ENCODE results near the gene LRFN2.

The LRFN2 gene

DNA sequence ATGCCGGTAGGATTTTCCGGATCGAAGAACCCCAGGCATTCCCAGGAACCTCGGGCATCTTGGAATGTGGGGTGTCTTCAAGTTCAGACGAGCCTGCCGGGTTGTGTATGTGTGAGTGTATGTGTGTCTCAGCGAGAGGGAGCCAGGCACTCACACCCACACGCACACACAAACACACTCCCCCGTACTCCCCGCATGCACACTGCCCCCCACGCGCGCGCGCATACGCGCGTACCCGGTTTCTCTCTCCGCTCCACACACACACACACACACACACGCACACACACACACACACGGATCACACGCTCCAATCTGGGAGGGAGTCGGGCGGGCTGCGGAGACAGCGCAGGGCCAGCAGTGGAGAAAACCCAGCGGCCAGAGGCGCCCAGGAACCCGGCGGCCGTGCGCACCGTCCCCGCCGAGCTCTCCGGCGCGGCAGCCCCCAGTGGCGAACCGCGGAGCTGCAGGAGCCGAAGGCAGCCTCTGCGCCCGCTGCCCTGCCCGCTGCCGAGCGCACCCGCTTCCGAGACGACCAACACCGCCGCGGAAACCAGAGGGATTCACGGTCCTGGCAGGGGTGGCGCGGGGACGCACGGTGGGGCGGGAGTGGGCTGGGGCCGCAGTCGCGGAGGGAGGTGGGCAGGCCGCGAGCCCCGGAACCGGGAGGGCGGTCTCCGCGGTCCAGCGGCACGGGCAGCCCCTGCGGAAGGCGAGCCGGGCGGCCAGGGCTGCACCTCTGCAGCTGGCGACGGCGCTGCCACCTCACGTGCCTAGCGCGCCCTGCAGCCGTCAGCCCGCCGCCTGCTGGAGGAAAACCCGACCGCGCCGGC, at the start of gene LRFN2:
Gene LRFN2, minus strand, starts transcription at position 125 of the 830 bp plus-strand sequence.
- H3K9me3 ChIP-seq (ENCODE audit: control insufficient read depth, insufficient read depth, low read length), result no peaks in the 10 kb centered on the region
- peak within 1 kb of the TSS; percentile 59; the same call in 1 of the 2 replicates for H3K4me3 ChIP-seq (ENCODE audit: low read length)
- H3K4me1 ChIP-seq (ENCODE audit: control insufficient read depth, insufficient read depth, low read length), result peaks cover 10% of the 10 kb centered on the region
- H3K27me3 ChIP-seq (ENCODE audit: control insufficient read depth, insufficient read depth, low read length), result peaks cover 6% of the 10 kb centered on the region; the same call in 1 of the 2 replicates
- H3K27ac ChIP-seq (ENCODE audit: low read length), result no peak within 1 kb of the TSS
- no peaks in the 10 kb centered on the region for H3K36me3 ChIP-seq (ENCODE audit: control insufficient read depth, insufficient read depth, low read length)
- no peak for DNase-seq (ENCODE audit: low read depth, low spot score)
- no CpG with 5 or more reads among the region's 89 CpGs for WGBS (ENCODE audit: insufficient coverage, insufficient read length)

DNA sequence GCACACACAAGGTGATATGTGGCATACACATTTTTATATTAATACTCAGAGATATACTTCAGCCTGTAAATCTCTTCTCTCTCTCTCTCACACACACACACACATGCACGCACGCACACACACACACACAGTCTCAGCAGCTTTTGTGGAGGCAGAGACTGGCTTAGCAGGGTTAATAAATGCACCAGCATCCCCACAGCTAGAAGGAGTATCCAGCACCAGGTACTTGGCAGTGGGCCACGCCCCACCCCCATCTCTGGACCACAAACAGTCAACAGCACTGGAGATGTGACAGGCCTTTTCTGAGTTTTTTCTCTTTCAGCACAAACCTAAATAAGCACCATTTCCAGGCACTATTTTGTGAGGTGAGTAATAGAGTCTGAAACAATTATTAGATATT, 47.3 kb upstream of the LRFN2 start:
- Histone ChIP-seq H3K27ac (ENCODE audit: low read length) (no peak overlapping the region), H3K9me3 (ENCODE audit: control insufficient read depth, insufficient read depth, low read length) (no peaks in the 10 kb centered on the region), H3K36me3 (ENCODE audit: control insufficient read depth, insufficient read depth, low read length) (no peaks in the 10 kb centered on the region), H3K27me3 (ENCODE audit: control insufficient read depth, insufficient read depth, low read length) (no peaks in the 10 kb centered on the region), H3K4me1 (ENCODE audit: control insufficient read depth, insufficient read depth, low read length) (no peaks in the 10 kb centered on the region), H3K4me3 (ENCODE audit: low read length) (no peak overlapping the region)
- no peak for DNase-seq (ENCODE audit: low read depth, low spot score)
- WGBS (ENCODE audit: insufficient coverage, insufficient read length), result no CpG with 5 or more reads among the region's 3 CpGs

DNA sequence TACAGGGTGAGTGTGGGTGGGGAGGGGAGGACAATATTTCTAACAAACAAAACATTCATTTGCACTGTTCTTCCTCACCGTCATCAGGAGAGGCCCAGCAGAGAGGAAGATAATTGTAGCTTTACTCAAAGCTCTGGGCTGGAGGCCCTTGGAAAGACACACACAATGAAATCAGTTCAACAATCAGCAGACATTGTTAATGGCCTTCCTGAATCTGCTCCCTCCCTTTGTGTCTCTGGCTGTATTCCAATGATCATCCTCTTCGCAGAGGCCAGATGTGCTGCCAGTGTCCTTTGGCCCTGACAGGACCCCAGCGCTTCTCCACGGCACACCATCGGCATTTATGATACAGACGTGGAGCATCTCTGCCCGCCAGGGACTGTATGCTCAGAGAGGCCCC, 44.6 kb upstream of the LRFN2 start:
- DNase-seq (ENCODE audit: low read depth, low spot score), result no peak
- Histone ChIP-seq H3K36me3 (ENCODE audit: control insufficient read depth, insufficient read depth, low read length) (no peaks in the 10 kb centered on the region), H3K27me3 (ENCODE audit: control insufficient read depth, insufficient read depth, low read length) (no peaks in the 10 kb centered on the region), H3K4me1 (ENCODE audit: control insufficient read depth, insufficient read depth, low read length) (no peaks in the 10 kb centered on the region), H3K27ac (ENCODE audit: low read length) (no peak overlapping the region), H3K4me3 (ENCODE audit: low read length) (no peak overlapping the region), H3K9me3 (ENCODE audit: control insufficient read depth, insufficient read depth, low read length) (no peaks in the 10 kb centered on the region)
- WGBS (ENCODE audit: insufficient coverage, insufficient read length), result no CpG with 5 or more reads among the region's 7 CpGs

DNA sequence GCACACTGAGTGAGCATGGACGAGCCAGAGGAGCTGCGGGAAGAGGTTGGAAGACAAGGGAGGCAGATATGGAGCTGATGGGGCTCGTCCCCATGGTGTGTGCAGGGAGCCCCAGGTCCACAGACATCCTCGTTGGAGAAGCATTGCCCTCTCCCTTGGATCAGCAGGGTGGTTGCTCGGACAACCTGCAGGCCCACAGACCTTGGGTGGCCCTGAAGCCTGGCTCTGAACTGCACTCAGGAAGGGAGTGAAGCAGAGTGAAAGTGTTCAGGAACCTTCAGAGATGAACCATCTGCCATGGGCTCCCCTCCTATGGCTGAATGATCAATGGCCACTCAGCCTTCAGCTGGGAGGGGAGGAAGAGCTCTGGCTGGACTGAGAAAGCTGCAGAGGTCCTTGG, 43.3 kb upstream of the LRFN2 start:
- no peak overlapping the region for H3K4me3 ChIP-seq (ENCODE audit: low read length)
- WGBS (ENCODE audit: insufficient coverage, insufficient read length), result no CpG with 5 or more reads among the region's 5 CpGs

DNA sequence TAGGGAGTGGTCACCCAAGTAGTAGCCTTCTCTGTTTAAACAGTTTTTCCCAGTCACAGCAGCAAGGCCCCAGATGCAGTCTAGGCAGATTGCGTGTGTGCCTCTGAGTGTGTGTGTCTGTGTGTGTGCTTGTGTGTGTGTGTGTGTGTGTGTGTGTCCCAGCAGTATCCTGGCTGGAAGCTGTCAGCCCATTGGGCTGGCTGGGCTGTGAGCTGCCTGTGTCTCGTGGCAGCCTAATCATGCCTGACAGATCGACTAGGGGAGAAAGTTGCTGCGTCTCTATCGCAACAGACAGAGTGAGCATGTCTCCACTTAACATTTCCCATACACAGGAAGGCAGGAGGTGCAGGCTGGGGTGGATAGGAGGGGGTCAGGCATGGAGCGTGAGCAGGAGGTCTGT, 42.9 kb upstream of the LRFN2 start:
- no peak overlapping the region for H3K27ac ChIP-seq (ENCODE audit: low read length)
- H3K9me3 ChIP-seq (ENCODE audit: control insufficient read depth, insufficient read depth, low read length), result no peaks in the 10 kb centered on the region
- no peak overlapping the region for H3K4me3 ChIP-seq (ENCODE audit: low read length)
- no peaks in the 10 kb centered on the region for H3K4me1 ChIP-seq (ENCODE audit: control insufficient read depth, insufficient read depth, low read length)
- WGBS (ENCODE audit: insufficient coverage, insufficient read length), result no CpG with 5 or more reads among the region's 6 CpGs
- H3K27me3 ChIP-seq (ENCODE audit: control insufficient read depth, insufficient read depth, low read length), result no peaks in the 10 kb centered on the region
- DNase-seq (ENCODE audit: low read depth, low spot score), result no peak
- no peaks in the 10 kb centered on the region for H3K36me3 ChIP-seq (ENCODE audit: control insufficient read depth, insufficient read depth, low read length)

More for the DNA sequence above, 43.3 kb upstream of the LRFN2 start:
- Histone ChIP-seq H3K36me3 (ENCODE audit: control insufficient read depth, insufficient read depth, low read length) (no peaks in the 10 kb centered on the region), H3K27me3 (ENCODE audit: control insufficient read depth, insufficient read depth, low read length) (no peaks in the 10 kb centered on the region), H3K9me3 (ENCODE audit: control insufficient read depth, insufficient read depth, low read length) (no peaks in the 10 kb centered on the region), H3K27ac (ENCODE audit: low read length) (no peak overlapping the region), H3K4me1 (ENCODE audit: control insufficient read depth, insufficient read depth, low read length) (no peaks in the 10 kb centered on the region)
- no peak for DNase-seq (ENCODE audit: low read depth, low spot score)

DNA sequence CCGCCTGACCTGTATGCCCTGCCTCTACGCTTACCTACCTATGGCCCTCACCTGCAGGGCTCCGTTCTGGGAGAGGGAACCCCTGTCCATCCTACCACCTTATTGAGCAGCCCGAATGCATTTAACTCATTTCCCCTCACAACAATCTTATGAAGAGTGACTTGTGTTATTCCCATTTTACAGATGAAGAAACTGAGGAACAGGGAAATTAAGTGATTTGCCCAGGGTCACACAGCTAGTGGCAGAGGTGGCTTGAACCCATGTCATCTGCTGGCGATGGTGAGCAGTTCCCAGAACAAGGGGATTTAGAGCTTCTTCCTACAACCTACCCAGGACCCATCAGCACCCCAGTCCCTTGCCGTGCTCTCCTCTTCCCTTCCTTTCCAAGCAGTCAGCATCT, 42.3 kb upstream of the LRFN2 start:
- no peak for DNase-seq (ENCODE audit: low read depth, low spot score)
- no CpG with 5 or more reads among the region's 6 CpGs for WGBS (ENCODE audit: insufficient coverage, insufficient read length)
- Histone ChIP-seq H3K36me3 (ENCODE audit: control insufficient read depth, insufficient read depth, low read length) (no peaks in the 10 kb centered on the region), H3K27ac (ENCODE audit: low read length) (no peak overlapping the region), H3K4me1 (ENCODE audit: control insufficient read depth, insufficient read depth, low read length) (no peaks in the 10 kb centered on the region), H3K27me3 (ENCODE audit: control insufficient read depth, insufficient read depth, low read length) (no peaks in the 10 kb centered on the region), H3K4me3 (ENCODE audit: low read length) (no peak overlapping the region), H3K9me3 (ENCODE audit: control insufficient read depth, insufficient read depth, low read length) (no peaks in the 10 kb centered on the region)

DNA sequence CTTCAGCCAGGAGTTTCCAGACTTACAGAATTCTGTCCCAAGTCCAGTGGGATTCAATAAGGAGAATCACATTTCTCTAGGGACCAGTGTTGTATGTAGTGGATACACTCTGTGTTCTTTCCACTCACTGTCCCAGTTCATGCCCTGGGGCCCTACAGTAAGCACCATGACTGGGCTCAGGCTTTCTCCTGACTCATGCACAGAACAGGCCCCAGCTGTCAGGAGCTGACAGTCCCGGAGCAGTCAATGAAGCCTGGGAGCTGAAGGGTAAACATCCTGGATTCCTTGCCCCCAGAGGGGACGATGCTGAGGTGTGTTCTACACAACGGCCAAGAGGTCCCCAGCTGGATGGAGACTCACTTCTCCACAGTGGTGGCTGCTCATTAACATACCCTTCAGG, 40.2 kb upstream of the LRFN2 start:
- Histone ChIP-seq H3K27me3 (ENCODE audit: control insufficient read depth, insufficient read depth, low read length) (no peaks in the 10 kb centered on the region), H3K4me3 (ENCODE audit: low read length) (no peak overlapping the region), H3K9me3 (ENCODE audit: control insufficient read depth, insufficient read depth, low read length) (no peaks in the 10 kb centered on the region), H3K27ac (ENCODE audit: low read length) (no peak overlapping the region), H3K4me1 (ENCODE audit: control insufficient read depth, insufficient read depth, low read length) (no peaks in the 10 kb centered on the region), H3K36me3 (ENCODE audit: control insufficient read depth, insufficient read depth, low read length) (no peaks in the 10 kb centered on the region)
- WGBS (ENCODE audit: insufficient coverage, insufficient read length), result no CpG with 5 or more reads among the region's 3 CpGs
- no peak for DNase-seq (ENCODE audit: low read depth, low spot score)

DNA sequence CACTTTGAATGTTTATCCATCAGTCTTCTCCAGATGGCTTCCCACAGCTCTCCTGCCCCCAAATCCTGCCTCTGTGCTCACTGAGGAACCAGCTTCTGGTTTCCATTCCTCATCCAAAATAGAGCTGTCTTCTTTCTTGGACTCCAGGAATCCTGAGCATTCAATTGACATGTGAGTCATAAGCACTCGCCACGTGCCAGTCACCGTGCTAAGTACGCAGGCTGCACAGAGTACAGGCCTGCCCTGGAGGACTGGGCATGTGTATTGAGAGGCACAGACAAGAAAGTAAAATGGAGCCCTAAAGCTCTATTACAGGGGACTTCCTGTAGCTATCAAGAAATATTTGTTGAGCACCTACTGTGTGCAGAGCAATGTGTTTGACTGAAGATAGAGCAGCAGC, 39.7 kb upstream of the LRFN2 start:
- H3K27me3 ChIP-seq (ENCODE audit: control insufficient read depth, insufficient read depth, low read length), result no peaks in the 10 kb centered on the region
- H3K36me3 ChIP-seq (ENCODE audit: control insufficient read depth, insufficient read depth, low read length), result no peaks in the 10 kb centered on the region
- H3K4me3 ChIP-seq (ENCODE audit: low read length), result no peak overlapping the region
- H3K9me3 ChIP-seq (ENCODE audit: control insufficient read depth, insufficient read depth, low read length), result no peaks in the 10 kb centered on the region
- WGBS (ENCODE audit: insufficient coverage, insufficient read length), result no CpG with 5 or more reads among the region's 4 CpGs
- H3K27ac ChIP-seq (ENCODE audit: low read length), result no peak overlapping the region
- no peaks in the 10 kb centered on the region for H3K4me1 ChIP-seq (ENCODE audit: control insufficient read depth, insufficient read depth, low read length)
- DNase-seq (ENCODE audit: low read depth, low spot score), result no peak

DNA sequence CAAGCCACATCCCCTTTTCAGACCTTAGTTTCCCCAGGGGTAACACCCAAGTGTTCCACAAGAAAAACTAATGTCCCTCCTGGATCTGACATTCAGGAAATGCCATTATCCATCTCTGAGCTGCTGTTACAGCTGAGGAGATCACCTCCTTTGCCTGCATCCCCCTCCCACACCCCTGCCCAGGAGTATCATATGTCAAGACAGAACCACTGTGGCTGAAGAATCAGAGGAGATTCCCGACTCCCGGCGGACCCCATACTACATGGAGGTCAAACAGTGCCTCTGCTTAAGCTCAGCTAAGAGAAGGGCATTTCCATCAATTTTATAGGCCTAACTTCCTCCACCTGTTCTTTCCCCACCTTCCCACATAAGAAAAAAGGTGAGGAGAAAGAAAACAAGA, 36.8 kb upstream of the LRFN2 start:
- no peaks in the 10 kb centered on the region for H3K9me3 ChIP-seq (ENCODE audit: control insufficient read depth, insufficient read depth, low read length)
- no peak for DNase-seq (ENCODE audit: low read depth, low spot score)
- no peaks in the 10 kb centered on the region for H3K27me3 ChIP-seq (ENCODE audit: control insufficient read depth, insufficient read depth, low read length)
- H3K27ac ChIP-seq (ENCODE audit: low read length), result no peak overlapping the region
- no CpG with 5 or more reads among the region's 3 CpGs for WGBS (ENCODE audit: insufficient coverage, insufficient read length)
- H3K4me3 ChIP-seq (ENCODE audit: low read length), result no peak overlapping the region
- no peaks in the 10 kb centered on the region for H3K4me1 ChIP-seq (ENCODE audit: control insufficient read depth, insufficient read depth, low read length)
- no peaks in the 10 kb centered on the region for H3K36me3 ChIP-seq (ENCODE audit: control insufficient read depth, insufficient read depth, low read length)

DNA sequence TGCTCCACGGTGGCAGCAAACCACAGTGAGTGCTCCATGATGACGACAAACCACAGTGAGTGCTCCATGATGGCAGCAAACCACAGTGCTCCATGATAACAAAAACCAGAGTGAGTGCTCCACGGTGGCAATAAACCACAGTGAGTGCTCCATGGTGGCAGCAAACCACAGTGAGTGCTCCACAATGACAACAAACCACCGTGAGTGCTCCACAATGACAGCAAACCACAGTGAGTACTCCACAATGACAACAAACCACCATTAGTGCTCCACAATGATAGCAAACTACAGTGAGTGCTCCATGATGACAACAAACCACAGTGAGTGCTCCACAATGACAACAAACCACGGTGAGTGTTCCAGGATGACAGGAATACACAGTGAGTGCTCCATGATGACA, 36.0 kb upstream of the LRFN2 start:
- Histone ChIP-seq H3K27me3 (ENCODE audit: control insufficient read depth, insufficient read depth, low read length) (no peaks in the 10 kb centered on the region), H3K9me3 (ENCODE audit: control insufficient read depth, insufficient read depth, low read length) (no peaks in the 10 kb centered on the region), H3K36me3 (ENCODE audit: control insufficient read depth, insufficient read depth, low read length) (no peaks in the 10 kb centered on the region), H3K4me1 (ENCODE audit: control insufficient read depth, insufficient read depth, low read length) (no peaks in the 10 kb centered on the region), H3K4me3 (ENCODE audit: low read length) (no peak overlapping the region; the same call in 1 of the 2 replicates), H3K27ac (ENCODE audit: low read length) (no peak overlapping the region)
- DNase-seq (ENCODE audit: low read depth, low spot score), result no peak
- WGBS (ENCODE audit: insufficient coverage, insufficient read length), result no CpG with 5 or more reads among the region's 5 CpGs

Measured in iPS DF 6.9 (cell line).